ENCODE data around the gene NCAM2.

Gene NCAM2

DNA sequence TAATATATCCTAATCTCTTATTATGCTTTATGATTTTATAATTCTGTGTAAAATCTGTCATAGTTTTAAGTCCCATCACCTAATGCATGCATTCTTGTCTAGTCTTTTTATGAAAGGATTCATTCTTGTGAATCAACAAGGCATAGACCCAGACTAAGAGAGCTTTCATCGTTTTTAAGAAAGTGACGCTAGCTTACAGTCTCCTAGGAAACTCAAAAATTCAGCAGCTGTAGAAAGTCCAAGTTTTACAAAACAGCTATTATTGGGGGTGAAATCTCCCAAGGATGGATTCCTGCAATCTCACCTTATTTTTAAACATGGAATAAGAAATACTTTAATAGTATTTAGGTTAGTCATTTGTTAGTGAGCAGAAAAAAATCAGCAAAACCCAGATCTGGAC lies 104.7 kb downstream of the NCAM2 start (continued):
- TF ChIP-seq, protein P1, sequence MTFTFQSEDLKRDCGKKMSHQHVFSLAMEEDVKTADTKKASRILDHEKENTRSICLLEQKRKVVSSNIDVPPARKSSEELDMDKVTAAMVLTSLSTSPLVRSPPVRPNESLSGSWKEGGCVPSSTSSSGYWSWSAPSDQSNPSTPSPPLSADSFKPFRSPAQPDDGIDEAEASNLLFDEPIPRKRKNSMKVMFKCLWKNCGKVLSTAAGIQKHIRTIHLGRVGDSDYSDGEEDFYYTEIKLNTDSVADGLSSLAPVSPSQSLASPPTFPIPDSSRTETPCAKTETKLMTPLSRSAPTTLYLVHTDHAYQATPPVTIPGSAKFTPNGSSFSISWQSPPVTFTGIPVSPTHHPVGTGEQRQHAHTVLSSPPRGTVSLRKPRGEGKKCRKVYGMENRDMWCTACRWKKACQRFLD (tag by site-specific recombination; IDR thresholded peaks at IDR 0.05) = no peak

DNA sequence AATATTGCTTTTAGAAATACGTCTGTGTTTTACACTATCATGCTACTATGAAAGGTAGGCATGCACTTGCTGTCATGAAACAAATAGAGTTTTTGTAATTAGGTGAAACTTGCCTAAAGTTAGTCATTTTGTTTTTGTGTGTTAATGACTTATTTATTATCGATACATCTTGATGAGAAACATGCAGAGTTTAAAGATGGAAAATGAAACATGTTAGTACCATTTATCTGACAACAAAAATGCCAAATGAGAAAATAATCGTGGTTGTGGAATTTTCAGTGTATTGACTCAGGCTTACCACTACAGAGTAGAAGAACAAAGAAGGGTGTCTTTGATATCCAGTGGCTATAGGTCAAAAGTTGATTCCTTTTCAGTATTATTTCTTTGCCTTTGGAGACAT lies 105.5 kb downstream of the NCAM2 start:
- Histone ChIP-seq H3K27ac (ENCODE audit: extremely low read depth, low read depth, low read length) (no peak overlapping the region), H3K9me3 (ENCODE audit: control insufficient read depth, insufficient read depth, low read depth, low read length) (no peaks in the 10 kb centered on the region; the same call in 1 of the 2 replicates), H3K4me3 (ENCODE audit: low read depth, low read length) (no peak overlapping the region), H3K36me3 (ENCODE audit: control insufficient read depth in 2 of 2, insufficient read depth in 1 of 2, low read length in 2 of 2) (no peaks in the 10 kb centered on the region), H3K4me1 (ENCODE audit: control insufficient read depth, insufficient read depth, low read length) (no peaks in the 10 kb centered on the region)
- ChIA-PET POLR2A (no interaction called here), CTCF (no interaction called here)
- TF ChIP-seq ZNF530 (tag by site-specific recombination; IDR thresholded peaks at IDR 0.05; ENCODE audit: low read depth) (no peak), SCRT2 (tag by site-specific recombination; IDR thresholded peaks at IDR 0.05) (no peak), MYNN (tag by site-specific recombination; IDR thresholded peaks at IDR 0.05; ENCODE audit: borderline replicate concordance) (no peak), ZNF174 (tag by site-specific recombination; IDR thresholded peaks at IDR 0.05) (no peak), ZNF37A (tag by site-specific recombination; IDR thresholded peaks at IDR 0.05) (no peak), BCL11A (tag by site-specific recombination; IDR thresholded peaks at IDR 0.05; ENCODE audit: low read depth) (no peak), ZNF677 (tag by site-specific recombination; IDR thresholded peaks at IDR 0.05) (no peak), ZNF510 (tag by site-specific recombination; IDR thresholded peaks at IDR 0.05; ENCODE audit: insufficient replicate concordance) (no peak), ZNF548 (tag by site-specific recombination; IDR thresholded peaks at IDR 0.05) (no peak), ZNF140 (tag by site-specific recombination; IDR thresholded peaks at IDR 0.05) (no peak)
- TF ChIP-seq, protein P2, sequence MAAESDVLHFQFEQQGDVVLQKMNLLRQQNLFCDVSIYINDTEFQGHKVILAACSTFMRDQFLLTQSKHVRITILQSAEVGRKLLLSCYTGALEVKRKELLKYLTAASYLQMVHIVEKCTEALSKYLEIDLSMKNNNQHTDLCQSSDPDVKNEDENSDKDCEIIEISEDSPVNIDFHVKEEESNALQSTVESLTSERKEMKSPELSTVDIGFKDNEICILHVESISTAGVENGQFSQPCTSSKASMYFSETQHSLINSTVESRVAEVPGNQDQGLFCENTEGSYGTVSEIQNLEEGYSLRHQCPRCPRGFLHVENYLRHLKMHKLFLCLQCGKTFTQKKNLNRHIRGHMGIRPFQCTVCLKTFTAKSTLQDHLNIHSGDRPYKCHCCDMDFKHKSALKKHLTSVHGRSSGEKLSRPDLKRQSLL (tag by site-specific recombination; IDR thresholded peaks at IDR 0.05) = no peak
- TF ChIP-seq, protein P3, sequence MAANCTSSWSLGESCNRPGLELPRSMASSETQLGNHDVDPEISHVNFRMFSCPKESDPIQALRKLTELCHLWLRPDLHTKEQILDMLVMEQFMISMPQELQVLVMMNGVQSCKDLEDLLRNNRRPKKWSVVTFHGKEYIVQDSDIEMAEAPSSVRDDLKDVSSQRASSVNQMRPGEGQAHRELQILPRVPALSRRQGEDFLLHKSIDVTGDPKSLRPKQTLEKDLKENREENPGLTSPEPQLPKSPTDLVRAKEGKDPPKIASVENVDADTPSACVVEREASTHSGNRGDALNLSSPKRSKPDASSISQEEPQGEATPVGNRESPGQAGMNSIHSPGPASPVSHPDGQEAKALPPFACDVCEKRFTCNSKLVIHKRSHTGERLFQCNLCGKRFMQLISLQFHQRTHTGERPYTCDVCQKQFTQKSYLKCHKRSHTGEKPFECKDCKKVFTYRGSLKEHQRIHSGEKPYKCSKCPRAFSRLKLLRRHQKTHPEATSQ (tag by site-specific recombination; IDR thresholded peaks at IDR 0.05) = no peak
- TF ChIP-seq, protein P4, sequence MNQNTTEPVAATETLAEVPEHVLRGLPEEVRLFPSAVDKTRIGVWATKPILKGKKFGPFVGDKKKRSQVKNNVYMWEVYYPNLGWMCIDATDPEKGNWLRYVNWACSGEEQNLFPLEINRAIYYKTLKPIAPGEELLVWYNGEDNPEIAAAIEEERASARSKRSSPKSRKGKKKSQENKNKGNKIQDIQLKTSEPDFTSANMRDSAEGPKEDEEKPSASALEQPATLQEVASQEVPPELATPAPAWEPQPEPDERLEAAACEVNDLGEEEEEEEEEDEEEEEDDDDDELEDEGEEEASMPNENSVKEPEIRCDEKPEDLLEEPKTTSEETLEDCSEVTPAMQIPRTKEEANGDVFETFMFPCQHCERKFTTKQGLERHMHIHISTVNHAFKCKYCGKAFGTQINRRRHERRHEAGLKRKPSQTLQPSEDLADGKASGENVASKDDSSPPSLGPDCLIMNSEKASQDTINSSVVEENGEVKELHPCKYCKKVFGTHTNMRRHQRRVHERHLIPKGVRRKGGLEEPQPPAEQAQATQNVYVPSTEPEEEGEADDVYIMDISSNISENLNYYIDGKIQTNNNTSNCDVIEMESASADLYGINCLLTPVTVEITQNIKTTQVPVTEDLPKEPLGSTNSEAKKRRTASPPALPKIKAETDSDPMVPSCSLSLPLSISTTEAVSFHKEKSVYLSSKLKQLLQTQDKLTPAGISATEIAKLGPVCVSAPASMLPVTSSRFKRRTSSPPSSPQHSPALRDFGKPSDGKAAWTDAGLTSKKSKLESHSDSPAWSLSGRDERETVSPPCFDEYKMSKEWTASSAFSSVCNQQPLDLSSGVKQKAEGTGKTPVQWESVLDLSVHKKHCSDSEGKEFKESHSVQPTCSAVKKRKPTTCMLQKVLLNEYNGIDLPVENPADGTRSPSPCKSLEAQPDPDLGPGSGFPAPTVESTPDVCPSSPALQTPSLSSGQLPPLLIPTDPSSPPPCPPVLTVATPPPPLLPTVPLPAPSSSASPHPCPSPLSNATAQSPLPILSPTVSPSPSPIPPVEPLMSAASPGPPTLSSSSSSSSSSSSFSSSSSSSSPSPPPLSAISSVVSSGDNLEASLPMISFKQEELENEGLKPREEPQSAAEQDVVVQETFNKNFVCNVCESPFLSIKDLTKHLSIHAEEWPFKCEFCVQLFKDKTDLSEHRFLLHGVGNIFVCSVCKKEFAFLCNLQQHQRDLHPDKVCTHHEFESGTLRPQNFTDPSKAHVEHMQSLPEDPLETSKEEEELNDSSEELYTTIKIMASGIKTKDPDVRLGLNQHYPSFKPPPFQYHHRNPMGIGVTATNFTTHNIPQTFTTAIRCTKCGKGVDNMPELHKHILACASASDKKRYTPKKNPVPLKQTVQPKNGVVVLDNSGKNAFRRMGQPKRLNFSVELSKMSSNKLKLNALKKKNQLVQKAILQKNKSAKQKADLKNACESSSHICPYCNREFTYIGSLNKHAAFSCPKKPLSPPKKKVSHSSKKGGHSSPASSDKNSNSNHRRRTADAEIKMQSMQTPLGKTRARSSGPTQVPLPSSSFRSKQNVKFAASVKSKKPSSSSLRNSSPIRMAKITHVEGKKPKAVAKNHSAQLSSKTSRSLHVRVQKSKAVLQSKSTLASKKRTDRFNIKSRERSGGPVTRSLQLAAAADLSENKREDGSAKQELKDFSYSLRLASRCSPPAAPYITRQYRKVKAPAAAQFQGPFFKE (tag by site-specific recombination; IDR thresholded peaks at IDR 0.05; ENCODE audit: borderline replicate concordance) = no peak

DNA sequence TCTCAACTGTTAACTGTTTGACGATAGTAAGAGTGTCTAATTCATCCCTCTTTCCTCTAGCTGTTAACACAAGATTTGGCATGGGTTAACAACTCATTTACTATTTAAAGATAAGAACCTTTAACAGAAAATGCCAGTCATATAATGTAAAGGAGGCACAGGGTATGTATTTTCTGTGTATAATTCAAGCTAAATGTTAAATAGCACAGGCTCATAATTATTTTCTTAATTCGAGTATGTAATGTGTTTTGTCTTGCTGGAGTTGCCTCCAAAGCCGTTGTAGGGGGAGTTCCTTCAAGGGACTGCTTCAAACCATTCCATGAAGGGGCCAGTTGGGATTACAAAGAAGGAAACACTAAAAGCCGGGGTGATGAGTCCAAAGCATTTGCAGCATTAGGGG lies 111.5 kb downstream of the NCAM2 start:
- Histone ChIP-seq H3K9me3 (ENCODE audit: control insufficient read depth, insufficient read depth, low read depth, low read length) (no peaks in the 10 kb centered on the region; the same call in 1 of the 2 replicates), H3K27ac (ENCODE audit: extremely low read depth, low read depth, low read length) (no peak overlapping the region), H3K4me1 (ENCODE audit: control insufficient read depth, insufficient read depth, low read length) (no peaks in the 10 kb centered on the region), H3K36me3 (ENCODE audit: control insufficient read depth in 2 of 2, insufficient read depth in 1 of 2, low read length in 2 of 2) (no peaks in the 10 kb centered on the region), H3K4me3 (ENCODE audit: low read depth, low read length) (no peak overlapping the region)
- ChIA-PET POLR2A (no interaction called here), CTCF (interaction anchor here (0.6 to 1.0 kb wide), 2 partner anchors 10 to 27 kb away, joined by 3 to 4 read pairs; no protein-coding TSS in a partner anchor)
- TF ChIP-seq ZNF248 (tag by site-specific recombination; IDR thresholded peaks at IDR 0.05) (no peak), ZBTB1 (tag by site-specific recombination; IDR thresholded peaks at IDR 0.05) (no peak), ZNF776 (tag by site-specific recombination; IDR thresholded peaks at IDR 0.05; ENCODE audit: borderline replicate concordance) (no peak), SP3 (tag by site-specific recombination; IDR thresholded peaks at IDR 0.05) (no peak), ZNF747 (tag by site-specific recombination; IDR thresholded peaks at IDR 0.05) (no peak), SCRT2 (tag by site-specific recombination; IDR thresholded peaks at IDR 0.05) (no peak), ZBTB20 (tag by site-specific recombination; IDR thresholded peaks at IDR 0.05) (no peak), KLF8 (tag by site-specific recombination; IDR thresholded peaks at IDR 0.05) (no peak), ZNF623 (tag by site-specific recombination; IDR thresholded peaks at IDR 0.05) (no peak), ZNF423 (tag by site-specific recombination; IDR thresholded peaks at IDR 0.05) (no peak)
- TF ChIP-seq, protein P5, sequence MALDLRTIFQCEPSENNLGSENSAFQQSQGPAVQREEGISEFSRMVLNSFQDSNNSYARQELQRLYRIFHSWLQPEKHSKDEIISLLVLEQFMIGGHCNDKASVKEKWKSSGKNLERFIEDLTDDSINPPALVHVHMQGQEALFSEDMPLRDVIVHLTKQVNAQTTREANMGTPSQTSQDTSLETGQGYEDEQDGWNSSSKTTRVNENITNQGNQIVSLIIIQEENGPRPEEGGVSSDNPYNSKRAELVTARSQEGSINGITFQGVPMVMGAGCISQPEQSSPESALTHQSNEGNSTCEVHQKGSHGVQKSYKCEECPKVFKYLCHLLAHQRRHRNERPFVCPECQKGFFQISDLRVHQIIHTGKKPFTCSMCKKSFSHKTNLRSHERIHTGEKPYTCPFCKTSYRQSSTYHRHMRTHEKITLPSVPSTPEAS (tag by site-specific recombination; IDR thresholded peaks at IDR 0.05) = no peak
